GM19468 (cell line): ENCODE measurements around the gene SLC30A7.
A peak's percentile ranks its signal among the peaks of the same experiment; 100 is the strongest.
"Not testable (repeated sequence)": the region's sequence is repeated elsewhere in the genome, so short reads cannot be mapped to it uniquely, and the experiment has no call there.

ENCODE experiments used
- ATAC-seq: cut with Tn5 transposase; IDR thresholded peaks from one replicate; pipeline ENCODE4 v1.9.1; 2021; ENCODE audit warnings: mild to moderate bottlenecking, moderate library complexity, moderate number of reproducible peaks; ENCODE audit not compliant: unreplicated experiment; ENCODE audit errors: extremely low read depth

The SLC30A7 gene

DNA sequence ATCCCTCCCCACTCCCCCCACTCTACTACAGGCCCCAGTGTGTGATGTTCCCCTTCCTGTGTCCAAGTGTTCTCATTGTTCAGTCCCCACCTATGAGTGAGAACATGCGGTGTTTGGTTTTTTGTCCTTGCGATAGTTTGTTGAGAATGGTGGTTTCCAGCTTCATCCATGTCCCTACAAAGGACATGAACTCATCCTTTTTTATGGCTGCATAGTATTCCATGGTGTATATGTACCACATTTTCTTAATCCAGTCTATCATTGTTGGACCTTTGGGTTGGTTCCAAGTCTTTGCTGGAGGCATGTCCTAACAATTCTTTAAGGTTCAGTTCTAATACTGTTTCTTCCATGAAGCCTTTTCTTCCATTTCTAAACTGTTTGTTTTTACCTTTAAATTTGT, 37.7 kb downstream of the SLC30A7 start:
- ATAC-seq: not testable (repeated sequence)

DNA sequence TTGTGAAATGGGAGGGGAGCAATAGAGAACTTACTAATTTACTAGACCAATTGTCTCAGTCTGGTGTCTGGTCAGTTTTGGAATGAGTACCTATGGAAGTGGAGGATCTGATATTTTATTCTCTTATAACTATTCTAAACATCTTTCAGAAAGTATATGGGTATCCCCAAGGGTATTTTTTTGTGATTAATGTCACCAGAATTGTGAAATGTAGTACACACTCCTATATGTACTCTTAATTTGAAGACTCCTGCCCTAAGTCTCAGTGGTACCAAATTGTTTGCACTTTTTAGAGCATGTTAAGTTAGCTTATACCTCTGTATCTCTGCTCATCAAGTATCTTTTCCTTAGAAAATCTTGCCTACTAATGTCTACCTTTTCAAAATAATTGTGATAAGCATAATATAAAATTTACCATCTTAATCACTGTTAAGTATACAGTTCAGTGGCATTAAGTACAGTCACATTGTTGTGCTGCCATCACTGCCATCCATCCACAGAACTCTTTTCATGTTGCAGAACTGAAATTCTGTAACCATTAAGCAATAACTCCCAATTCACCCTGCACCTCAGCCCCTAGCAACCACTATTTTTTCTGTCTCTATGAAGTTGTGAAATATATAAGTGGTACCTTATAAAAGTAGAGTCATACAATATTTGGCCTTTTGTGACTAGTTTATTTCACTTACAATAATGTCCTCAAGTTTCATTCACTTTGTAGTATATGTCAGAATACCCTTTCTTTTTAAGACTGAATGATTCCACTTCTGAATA, 40.5 kb downstream of the SLC30A7 start:
- no peak for ATAC-seq

DNA sequence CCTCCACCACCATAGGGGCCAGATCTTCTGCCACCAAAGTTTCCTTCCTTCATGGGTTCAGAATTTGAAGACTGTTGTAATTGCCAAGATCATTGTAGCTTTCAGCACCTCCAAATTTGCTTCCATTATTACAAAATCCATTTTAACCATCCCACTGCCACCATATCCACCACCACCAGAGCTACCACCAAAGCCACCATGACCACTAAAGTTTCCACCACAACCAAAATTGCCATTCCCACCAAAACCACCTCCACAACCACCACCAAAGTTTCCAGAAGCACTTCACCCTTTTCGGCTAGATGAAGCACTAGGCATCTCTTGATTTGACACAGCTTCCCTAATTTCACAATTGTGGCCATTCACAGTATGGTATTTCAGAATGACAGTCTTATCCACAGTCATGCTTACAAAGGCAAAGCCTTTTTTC, 45.2 kb downstream of the SLC30A7 start:
- ATAC-seq: no peak

DNA sequence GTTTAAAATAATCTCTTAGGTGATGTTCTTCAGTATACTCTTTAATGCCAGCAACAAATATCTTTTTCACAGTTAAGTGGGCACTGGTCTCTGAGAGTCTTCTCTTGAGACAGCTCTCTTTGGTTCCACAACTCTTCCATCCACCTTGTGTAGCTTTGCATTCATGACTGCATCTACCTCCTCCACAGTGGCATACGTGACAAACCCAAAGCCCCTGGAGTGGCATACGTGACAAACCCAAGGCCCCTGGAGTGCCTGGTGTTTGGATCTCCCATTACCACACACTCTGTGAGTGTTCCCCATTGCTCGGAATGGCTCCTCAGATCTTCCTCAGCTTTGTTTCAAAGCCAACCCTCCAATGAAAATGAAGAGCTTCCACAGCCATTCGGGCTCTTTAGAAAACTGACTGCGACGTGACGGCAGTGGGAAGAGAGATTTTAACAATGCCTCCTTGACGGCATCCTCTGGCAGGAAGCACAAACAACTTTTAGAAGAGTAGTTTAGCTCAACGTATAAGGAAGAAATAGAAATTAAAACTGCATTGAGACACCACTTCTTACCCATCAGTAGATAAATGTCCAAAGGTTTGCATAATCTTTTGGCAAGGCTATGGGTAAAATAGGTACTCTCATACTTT, 45.8 kb downstream of the SLC30A7 start:
- ATAC-seq: no peak

DNA sequence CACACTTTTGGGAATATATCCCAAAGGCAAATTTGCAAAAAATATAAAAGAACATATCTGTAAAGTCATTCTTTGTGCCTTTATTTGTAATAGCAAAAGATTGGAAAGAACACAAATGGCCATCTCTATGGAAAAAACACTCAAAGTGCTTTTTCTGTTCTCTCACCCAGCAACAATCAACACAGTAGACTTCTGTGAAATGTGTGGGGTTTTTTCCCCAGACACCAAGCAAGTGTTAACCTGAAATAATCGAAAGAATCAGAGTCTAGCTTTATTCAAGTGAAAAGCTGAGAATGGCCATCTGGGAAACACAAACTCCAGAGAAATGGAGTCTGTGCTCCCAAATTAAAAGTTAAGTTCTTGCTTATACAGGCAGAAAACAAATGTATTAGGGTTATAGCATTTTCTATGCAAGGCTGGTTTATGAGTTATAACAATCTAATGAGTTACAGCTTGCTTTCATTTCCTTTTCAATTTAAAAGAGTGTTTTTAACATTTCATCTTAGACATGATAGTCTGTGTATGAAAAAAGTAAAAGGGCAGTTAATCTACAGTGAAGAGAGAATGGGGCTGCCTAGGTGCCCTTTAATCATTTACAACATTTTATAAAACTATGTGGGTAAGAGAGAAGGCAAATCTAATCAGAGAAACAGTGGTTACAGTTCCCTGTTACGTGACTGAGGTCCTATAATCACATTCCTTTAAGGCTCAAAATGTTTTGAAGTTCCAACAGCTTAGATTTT, 46.6 kb downstream of the SLC30A7 start:
- ATAC-seq: no peak

DNA sequence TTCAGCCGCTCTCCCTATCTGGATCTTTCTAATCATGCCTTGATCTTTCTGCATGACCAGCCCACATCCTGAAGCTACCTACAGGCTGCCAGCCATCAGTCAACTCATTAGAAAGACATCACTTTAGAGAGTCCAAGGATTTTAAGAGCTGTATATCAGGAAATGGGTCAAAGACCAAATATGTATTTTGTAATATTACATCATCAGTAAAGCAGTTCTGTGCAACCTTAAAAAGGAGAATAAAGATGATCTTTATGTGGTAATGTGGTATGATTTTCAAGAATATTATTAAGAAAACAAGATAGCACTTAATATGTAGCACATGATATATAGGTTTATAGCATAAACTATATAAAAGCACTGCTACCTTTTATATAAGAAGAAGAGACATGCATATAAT, 47.6 kb downstream of the SLC30A7 start:
- ATAC-seq: no peak

DNA sequence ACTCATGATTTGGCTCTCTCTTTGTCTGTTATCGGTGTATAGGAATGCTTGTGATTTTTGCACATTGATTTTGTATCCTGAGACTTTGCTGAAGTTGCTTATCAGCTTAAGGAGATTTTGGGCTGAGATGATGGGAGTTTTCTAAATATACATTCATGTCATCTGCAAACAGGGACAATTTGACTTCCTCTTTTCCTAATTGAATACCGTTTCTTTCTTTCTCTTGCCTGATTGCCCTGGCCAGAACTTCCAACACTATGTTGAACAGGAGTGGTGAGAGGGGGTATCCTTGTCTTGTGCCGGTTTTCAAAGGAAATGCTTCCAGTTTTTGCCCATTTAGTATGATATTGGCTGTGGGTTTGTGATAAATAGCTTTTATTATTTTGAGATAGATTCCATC, 50.2 kb downstream of the SLC30A7 start:
- ATAC-seq: not testable (repeated sequence)

DNA sequence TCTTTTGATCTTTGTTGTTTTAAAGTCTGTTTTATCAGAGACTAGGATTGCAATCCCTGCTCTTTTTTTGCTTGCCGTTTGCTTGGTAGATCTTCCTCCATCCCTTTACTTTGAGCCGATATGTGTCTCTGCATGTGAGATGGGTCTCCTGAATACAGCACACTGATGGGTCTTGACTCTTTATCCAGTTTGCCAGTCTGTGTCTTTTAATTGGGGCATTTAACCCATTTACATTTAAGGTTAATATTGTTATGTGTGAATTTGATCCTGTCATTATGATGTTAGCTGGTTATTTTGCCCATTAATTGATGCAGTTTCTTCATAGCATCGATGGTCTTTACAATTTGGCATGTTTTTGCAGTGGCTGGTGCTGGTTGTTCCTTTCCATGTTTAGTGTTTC, 51.9 kb downstream of the SLC30A7 start:
- ATAC-seq: not testable (repeated sequence)

DNA sequence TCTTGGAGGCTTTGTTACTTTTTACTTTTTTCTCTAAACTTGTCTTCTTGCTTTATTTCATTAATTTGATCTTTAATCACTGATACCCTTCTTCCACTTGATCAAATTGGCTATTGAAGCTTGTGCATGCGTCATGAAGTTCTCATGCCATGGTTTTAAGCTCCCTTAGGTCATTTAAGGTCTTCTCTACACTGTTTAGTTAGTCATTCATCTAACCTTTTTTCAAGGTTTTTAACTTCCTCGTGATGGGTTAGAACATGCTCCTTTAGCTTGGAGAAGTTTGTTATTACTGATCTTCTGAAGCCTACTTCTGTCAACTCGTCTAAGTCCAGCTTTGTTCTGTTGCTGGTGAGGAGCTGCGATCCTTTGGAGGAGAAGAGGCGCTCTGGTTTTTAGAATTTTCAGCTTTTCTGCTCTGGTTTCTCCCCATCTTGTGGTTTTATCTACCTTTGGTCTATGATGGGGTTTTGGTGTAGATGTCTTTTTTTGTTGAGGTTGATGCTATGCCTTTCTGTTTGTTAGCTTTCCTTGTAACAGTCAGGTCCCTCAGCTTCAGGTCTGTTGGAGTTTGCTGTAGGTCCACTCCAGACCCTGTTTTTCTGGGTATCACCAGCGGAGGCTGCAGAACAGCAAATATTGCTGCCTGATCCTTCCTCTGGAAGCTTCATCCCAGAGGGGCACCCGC, 53.0 kb downstream of the SLC30A7 start:
- ATAC-seq: not testable (repeated sequence)

DNA sequence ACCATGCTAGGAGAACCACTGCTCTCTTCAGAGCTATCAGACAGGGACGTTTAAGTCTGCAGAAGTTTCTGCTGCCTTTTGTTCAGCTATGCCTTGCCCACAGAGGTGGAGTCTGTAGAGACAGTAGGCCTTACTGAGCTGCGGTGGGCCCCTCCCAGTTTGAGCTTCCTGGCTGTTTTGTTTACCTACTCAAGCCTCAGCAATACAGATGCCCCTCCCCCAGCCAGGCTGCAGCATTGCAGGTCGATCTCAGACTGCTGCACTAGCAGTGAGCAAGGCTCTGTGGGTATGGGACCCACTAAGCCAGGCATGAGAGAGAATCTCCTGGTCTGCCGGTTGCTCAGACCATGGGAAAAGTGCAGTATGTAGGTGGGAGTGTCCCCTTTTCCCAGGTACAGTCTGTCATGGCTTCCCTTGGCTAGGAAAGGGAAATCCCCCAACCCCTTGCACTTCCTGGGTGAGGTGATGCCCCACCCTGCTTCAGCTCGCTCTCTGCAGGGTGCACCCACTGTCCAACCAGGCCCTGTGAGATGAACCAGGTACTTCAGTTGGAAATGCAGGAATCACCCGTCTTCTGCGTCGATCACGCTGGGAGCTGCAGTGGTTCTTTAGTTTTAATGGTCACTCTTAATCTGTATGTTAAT, 53.7 kb downstream of the SLC30A7 start:
- peak; percentile 39 for ATAC-seq

DNA sequence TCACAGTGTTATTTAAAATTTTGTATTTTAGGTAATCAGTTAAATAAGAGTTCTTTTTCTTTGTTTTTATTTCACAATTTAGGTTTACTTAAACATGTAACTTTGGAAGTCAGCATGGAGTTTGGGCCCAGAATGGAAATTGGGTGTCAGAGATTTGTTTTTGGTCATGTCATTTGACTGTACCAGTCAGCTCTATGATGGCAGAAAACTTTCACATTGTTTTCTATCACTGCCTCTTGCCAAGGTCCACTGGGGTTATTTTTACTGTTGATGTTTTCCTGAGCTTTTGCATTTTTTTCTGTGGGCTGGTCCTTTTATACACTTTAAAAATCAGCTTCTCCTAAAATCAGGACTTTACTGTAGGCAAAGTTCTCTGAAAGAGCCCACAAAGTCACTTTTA, 54.4 kb downstream of the SLC30A7 start:
- ATAC-seq: no peak

DNA sequence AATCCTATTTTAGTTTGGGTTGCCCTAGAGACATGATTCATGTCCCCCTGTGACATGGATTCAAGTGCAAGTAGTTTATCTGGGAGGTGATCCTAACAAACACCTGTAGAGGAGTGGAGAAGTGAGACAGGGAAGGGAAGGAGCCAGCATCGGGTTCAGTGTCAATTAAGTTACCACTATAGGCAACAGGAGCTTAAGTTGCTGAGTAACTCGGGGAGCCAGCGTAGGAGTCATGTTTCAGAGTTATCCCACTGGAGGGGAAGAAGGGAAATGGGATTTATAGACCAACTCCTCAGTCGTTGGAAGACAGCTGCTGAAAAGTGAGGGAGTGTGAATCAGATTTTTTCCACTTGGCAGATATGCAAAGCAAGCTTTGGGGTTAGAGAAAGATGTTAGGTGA, 54.9 kb downstream of the SLC30A7 start:
- no peak for ATAC-seq

DNA sequence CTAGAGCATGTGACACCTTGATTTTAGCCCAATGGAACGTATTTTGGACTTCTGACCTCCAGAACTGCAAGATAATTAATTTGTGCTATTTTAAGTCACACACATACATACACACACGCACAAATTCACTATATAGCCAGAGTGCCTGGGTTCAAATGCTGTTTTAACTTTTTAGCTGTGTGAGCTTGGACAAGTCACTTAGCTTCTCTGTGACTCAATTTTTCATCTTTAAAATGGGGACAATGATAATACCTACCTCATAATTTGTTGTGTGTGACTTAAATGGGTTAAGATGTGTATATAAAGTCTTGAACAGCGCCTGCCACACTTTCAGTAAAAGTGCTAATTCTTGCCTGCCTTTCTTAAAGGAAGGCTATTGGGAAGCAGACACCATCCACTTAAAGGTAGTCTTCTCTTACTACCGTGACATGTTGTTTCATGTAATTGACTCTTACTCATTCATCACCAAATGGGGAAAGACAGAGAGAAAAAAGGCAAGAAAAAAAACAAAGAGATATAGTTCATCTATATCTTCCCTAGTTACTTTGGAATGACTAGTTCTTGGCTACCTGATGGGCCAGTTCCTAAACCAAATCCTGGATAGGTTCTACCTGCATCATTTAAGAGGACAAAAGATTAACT, 56.3 kb downstream of the SLC30A7 start:
- ATAC-seq: no peak

DNA sequence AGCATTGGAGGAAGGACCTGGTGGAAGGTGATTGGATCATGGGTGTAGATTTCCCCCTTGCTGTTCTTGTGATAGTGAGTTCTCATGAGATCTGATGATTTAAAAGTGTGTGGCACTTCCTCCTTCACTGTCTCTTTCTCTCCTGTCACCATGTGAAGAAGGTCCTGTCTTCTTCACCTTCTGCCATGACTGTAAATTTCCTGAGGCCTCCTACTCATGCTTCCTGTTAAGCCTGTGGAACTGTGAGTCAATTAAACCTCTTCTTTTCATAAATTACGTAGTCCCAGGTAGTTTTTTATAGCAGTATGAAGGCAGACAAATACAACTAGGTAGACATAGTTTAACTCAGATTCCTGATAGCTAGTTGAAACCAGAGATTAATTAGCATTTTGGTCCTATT, 57.1 kb downstream of the SLC30A7 start:
- ATAC-seq: not testable (repeated sequence)

DNA sequence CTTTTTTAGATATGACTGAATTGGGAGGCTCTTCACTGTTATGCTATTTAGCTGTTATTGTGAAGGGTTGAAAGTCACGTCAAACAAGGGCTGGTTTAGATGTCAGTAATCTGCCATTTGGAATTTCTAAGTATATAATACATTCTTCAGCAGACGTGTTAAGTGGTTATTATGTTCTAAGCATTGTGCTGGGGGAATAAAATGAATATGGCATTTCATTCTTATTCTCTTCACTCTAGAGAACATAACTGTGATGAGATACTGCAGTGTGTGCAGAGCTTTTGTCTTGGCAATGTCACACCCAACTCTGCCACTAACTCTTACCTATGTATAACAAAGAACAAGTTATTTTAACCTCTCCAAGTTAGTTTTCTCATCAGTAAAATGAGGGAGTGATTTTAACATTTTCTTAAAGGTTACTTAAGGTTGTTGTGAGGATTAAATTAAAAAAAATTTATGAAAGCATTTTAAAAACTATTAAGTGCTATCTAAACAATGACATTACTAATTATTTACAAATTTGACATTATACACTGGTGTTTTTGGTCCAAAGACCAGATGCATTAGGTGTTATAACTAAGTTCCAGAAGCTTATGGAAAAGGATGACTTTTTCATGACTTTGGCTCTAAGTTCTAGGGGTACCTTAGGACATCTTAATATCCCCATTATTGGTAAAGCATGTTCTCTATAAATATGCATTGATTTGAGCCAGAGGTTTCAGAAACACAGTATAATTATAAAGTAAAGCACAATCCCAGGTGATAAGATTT, 58.3 kb downstream of the SLC30A7 start:
- ATAC-seq: no peak

DNA sequence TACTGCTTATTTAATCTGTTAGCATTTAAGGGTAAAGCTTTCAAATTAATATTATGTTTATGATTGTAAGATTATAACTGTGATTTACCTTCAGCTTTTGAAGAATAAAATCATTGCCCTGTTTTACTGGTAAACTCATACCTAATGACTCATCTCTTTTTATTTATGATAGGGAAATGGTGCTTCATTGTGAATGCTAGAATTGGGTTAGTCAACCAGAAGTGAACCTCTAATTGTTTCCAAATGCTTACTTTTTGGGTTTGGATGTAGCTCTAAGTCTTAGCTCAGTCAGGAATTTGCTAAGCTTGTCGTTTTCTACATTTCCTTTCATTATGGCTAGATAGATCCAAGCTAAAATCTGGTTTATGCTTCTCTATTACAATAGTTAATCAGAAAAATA, 59.4 kb downstream of the SLC30A7 start:
- ATAC-seq: no peak

DNA sequence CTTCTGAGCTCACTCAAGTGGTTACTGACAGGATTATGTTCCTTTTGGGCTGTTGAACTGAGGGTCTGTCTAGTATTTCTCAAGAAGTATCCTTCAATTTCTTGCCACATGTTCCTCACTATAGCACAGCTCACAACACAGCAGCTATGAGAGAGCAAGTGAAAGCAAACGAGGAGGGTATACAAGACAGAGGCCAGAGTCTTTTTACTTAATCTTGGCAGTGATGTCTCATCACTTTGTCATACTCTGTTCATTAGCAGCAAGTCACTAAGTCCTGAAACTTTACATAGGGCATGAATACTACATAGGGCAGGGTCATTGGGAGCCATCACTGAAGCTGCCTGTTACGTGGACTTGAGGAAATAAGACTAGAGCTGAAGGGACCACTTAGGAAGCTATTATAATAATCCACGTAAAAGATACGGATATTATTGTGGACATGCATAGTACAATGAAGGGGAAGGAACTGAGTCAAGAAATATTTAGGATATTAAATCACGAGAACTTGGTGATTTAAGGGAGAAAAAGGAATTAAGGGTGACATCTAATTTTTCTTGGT, 63.7 kb downstream of the SLC30A7 start:
- no peak for ATAC-seq

DNA sequence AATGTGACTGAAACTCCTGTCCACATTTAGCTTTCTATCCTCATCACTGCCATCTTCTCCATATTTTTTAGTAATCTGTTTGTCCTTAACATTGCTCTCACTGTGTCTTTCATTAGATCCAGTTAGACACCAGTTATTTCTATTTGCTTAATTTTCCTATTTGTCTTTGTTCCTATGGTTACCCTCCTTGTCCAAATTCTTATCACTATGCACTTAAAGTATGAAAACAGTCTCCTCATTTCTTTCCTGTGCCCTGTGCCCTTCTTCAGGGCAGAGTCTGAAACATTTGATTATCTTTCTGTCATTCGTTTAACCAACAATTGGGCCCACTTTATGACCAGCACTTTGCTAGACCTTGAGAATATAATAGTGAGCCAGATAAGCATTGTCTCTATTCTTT, 64.2 kb downstream of the SLC30A7 start:
- no peak for ATAC-seq

DNA sequence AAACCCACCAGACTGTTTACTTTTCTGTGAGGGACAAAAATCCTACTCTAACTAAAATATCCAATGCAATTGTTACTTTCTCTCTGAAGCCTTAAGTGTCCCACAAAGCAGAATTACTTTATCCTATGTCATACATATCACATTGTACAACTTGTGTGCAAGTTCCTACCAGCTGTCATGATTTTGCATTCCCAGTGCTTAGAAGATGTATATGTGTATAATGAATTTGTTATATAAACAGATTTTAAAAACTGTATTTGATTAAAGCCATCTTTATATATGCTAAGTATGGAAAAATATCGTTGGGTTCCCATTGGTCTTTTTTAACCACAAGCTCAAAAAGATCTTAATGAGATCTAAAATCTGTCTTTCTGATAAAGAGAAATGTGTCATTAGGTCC, 72.7 kb downstream of the SLC30A7 start:
- ATAC-seq: no peak
